ENCODE data around the gene CELF5.
"Not testable (repeated sequence)": the region's sequence is repeated elsewhere in the genome, so short reads cannot be mapped to it uniquely, and the experiment has no call there.

Gene CELF5

DNA sequence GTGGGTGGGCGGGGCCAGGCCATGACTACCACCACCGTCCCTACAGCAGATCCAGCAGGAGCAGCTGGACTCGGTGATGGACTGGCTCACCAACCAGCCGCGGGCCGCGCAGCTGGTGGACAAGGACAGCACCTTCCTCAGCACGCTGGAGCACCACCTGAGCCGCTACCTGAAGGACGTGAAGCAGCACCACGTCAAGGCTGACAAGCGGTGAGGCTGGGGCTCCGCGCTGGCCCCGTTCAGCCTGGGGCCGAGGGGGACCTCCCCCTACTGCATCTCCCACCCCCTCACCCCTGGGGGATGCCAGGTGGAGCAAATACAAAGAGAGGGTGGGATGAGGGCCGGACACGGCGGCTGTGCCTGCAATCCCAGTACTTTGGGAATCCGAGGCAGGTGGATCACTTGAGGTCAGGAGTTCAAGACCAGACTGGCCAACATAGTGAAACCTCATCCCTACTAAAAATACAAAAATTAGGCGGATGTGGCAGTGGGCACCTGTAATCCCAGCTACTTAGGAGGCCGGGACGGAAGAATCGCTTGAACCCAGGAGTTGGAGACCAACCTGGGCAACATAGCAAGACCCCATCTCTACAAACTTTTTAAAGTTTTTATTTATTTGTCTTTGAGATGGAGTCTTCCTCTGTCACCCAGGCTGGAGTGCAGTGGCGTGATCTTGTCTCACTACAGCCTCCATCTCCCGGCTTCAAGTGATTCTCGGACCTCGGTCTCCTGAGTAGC lies 18.1 kb upstream of the CELF5 start:
- DNase-seq (ENCODE audit: insufficient read length, low spot score) = no peak
- FAIRE-seq = no peak

DNA sequence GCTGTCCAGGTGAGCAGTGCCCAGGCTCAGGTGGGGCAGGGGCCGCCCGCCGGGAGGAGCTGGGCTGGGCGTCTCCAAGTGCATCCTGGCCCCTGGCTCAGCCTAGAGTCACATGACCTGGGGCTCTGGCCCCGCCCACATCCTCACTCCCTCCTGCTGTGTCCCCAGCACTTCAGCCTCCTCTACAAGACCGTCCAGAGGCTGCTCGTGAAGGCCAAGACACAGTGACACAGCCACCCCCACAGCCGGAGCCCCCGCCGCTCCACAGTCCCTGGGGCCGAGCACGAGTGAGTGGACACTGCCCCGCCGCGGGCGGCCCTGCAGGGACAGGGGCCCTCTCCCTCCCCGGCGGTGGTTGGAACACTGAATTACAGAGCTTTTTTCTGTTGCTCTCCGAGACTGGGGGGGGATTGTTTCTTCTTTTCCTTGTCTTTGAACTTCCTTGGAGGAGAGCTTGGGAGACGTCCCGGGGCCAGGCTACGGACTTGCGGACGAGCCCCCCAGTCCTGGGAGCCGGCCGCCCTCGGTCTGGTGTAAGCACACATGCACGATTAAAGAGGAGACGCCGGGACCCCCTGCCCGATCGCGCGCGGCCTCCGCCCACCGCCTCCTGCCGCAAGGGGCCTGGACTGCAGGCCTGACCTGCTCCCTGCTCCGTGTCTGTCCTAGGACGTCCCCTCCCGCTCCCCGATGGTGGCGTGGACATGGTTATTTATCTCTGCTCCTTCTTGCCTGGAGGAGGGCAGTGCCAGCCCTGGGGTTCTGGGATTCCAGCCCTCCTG lies 16.8 kb upstream of the CELF5 start:
- FAIRE-seq = no peak

DNA sequence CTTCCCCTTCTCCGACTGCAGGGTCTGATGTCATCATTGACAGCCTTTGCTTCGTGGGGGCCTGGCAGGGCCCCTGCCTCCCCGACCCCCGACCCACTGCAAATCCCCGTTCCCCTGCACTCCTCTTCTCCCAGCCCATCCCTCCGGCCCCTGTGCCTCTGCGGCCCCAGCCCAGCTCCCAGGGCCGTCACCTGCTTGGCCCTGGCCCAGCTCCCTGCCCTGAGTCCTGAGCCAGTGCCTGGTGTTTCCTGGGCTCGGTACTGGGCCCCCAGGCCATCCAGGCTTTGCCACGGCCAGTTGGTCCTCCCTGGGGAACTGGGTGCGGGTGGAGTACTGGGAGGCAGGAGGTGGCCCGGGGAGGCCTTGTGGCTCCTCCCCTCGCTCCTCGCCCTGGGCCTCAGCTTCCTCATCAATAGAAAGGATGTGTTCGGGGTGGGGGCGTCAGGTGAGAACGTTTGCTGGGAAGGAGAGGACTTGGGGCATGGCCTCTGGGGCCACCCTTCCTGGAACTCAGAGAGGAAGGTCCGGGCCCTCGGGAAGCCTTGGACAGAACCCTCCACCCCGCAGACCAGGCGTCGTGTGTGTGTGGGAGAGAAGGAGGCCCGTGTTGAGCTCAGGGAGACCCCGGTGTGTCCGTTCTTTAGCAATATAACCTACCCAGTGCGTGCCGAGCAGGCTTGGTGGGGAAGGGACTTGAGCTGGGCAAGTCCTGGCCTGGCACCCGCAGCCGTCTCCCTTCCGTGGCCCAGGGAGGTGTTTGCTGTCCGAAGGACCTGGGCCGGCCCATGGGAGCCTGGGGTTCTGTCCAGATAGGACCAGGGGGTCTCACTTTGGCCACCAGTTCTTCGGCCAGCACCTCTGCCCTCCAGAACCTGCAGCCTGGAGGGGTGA lies 15.9 kb upstream of the CELF5 start:
- FAIRE-seq = no peak

More for the DNA sequence above, 16.8 kb upstream of the CELF5 start:
- no peak for DNase-seq (ENCODE audit: insufficient read length, low spot score)

DNA sequence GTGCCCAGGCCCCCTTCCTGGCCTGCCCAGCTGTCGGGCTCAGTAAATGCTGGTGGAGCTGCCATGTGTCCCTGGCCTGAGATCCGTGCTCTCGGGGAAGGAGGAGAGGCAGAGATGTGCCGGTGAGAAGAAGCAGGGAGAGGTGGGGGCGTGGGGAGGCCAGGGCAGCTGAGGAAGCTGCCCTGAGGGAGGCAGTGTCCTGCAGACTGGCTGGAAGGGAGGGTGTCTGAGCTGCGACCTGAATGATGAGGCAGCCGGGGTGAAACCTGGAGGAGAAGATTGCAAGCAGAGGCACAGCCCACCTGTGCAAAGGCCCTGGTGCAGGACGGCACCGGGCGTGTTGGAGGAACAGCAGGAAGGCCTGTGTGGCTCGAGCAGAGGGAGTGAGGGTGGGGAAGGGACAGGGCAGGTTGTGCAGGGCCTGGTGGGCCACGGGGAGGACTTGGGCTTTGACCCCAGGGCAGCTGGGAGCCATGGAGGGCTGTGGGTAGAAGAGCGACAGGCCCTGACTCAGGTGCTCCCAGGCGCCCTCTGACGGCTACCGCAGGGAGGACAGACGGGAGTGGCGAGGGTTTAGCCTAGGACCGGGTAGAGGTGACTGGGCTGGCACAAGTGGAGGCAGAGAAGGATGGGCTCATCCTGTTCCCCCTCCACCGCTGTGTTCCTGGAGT lies 14.0 kb upstream of the CELF5 start:
- FAIRE-seq = no peak
- DNase-seq (ENCODE audit: insufficient read length, low spot score) = peak; percentile 35

More for the DNA sequence above, 15.9 kb upstream of the CELF5 start:
- no peak for DNase-seq (ENCODE audit: insufficient read length, low spot score)

DNA sequence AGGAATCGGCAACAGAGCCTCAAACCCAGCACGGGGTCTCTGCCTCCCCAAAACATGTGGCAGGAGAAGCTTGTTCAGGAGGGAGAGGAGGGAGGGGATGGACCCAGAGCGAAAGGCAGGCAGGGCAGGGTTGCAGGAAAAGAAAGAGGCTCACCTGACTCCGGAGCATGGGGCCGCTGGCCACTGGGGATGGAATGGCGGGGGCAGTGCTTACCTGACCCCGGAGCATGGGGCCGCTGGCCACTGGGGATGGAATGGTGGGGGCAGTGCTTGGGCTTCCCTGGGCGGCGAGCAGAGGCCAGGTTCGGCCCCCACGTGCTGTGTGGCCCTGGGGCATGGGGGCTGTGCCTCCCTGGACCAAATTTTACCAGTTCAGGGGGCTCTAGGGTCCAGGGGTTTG lies 13.3 kb upstream of the CELF5 start:
- no peak for DNase-seq (ENCODE audit: insufficient read length, low spot score)
- no peak for FAIRE-seq

DNA sequence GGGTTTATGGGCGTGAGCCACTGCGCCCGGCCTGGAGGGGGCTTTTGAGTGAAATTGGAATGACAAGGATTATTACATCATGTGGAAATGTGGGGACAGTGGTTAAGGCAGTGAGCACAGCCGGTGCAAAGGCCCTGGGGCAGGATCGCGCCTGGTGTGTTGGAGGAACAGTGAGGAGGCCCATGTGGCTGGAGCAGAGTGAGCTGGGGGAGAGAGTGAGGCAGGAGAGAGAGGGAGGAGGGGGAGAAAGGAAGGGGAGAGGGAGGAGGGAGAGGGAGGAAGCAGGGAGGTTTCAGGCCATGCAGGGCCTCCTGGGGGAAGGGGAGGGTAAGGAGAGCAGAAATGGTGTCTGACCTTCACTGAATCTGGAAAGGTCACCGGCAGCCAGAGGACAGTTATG lies 11.3 kb upstream of the CELF5 start:
- DNase-seq (ENCODE audit: insufficient read length, low spot score) (no peak), FAIRE-seq (no peak)

DNA sequence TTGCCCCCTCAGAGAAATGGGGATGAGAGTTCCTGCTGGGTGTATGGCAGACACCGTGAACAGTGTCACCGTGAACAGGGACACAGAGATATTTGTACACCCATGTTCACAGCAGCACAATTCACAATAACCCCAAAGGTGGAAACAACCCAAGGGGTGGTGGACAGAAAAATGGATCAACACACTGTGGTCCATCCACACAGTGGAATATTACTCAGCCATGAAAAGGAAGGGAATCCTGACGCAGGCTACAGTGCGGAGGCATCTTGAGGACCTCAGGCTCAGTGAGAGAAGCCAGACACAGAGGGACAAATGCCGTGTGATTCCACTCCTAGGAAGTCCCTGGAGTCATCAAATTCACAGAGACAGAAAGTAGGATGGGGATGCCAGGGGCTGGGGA lies 7.6 kb upstream of the CELF5 start:
- FAIRE-seq (no peak), DNase-seq (ENCODE audit: insufficient read length, low spot score) (no peak)

DNA sequence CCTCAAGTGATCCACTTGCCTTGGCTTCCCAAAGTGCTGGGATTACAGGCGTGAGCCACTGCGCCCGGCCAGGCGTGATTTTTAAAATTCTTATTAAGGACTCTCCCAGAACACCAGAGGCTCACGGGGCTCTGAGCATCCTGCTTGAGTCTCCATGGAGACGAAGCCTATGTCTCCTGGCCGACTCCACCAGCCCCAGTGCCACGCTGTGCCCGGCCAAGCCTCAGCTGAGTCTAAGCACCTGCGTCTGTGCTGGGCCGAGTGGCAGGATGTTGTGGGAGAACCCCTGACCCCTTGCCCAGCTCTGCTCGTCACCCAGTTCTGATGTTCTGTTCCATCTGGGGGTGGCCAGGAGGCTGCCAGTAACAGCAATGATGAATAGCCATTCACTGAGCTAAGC lies 3.9 kb upstream of the CELF5 start:
- no peak for FAIRE-seq
- DNase-seq (ENCODE audit: insufficient read length, low spot score) = no peak

DNA sequence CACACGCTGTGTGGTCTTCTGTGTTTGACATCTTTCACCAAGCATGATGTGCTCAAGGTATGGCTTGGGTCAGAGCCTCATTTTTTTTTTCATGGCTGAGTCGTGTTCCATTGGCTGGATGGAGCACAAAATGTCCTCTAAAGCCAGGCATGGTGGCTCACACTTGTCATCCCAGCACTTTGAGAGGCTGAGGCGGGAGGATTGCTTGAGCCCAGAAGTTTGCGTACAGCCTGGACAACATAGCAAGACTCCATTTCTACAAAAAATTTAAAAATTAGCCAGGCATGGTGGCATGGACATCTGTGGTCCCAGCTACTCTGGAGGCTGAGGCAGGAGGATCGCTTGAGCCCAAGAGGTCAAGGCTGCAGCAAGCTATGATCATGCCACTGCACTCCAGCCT lies 2.9 kb upstream of the CELF5 start:
- not testable (repeated sequence) for DNase-seq (ENCODE audit: insufficient read length, low spot score); FAIRE-seq

DNA sequence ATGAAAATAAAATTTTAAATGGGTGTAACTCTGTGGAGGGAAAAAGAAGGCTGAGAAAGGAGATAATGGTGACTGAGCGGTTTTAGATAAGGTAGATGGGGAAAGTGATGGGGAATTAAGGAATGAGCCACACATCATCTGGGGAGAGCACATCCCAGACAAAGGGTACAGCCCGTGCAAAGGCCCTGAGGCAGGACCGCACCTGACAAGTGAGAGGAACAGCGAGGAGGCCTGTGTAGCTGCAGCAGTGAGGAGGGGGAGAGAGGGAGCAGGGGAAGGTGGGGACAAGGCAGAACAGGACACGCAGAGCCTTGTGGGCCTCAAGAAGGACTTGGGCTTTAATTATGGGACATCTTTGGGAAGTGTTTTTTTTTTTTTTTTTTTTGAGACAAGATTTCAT lies 1.8 kb upstream of the CELF5 start:
- no peak for DNase-seq (ENCODE audit: insufficient read length, low spot score)
- no peak for FAIRE-seq

DNA sequence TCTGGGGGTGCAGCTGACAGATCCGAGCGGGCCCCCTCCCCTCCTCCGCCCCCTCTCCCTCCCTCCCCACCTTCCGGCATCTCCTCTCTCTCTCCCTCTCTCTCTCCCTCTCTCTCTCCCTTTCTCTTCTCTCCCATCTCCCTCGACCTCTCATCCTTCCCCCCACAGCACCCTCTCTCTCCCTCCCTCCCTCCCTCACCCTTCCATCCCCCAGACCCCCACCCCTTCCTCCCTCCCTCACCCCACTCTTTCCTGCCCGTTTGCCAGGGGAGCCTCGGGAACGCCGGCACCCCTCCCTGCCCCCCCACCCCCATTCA lies 666 bp downstream of the CELF5 start:
- no peak for FAIRE-seq

DNA sequence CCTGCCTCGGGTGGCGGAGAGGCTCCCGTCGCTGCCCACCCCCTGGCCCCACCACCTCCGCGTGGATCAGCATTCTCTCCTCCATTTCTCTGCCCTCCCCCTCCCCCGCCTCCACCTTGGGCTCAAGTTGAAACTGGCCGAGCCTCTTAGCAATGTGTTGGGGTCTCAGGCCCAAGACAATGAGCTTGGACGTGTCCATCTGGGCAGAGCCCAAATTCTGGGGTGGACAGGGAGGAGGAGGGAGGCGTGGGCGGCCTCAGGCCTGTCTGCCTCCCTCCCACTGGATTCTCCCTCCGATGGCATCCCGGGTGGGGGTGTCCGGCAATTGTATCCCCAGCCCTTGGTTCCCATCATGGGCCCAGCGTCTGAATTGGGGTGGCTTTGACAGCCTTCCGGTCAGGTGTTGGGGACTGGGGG lies 1.2 kb downstream of the CELF5 start:
- FAIRE-seq (no peak), DNase-seq (ENCODE audit: insufficient read length, low spot score) (no peak)

More for the DNA sequence above, 666 bp downstream of the CELF5 start:
- no peak for DNase-seq (ENCODE audit: insufficient read length, low spot score)

DNA sequence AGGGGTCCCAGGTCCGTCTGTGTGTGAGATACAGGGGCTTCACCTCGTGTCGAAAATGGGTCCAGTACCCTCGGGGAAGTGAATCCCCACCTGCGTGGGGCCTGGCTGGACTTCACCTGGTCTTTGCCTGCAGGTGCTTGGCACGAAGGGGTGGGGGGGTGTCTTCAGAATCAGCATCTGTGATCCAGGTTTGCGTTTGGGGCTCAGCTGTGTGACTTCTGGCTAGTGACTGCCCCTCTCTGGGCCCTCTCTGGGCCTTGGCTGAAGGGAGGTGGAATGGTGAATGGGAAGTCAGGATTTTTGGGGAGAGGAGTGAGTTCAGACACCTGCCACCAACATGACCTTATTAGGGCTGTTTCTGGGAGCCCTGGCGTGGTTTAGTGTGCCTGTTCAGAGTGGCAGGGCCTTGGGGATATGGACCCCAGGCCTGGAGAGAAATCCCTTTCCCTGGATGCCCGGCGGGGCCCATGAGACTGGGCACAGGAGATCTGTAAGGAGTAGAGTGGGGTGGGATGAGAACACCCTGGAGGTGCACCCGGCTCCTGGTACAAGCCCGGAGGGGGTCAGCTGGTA lies 2.7 kb downstream of the CELF5 start:
- DNase-seq (ENCODE audit: insufficient read length, low spot score) = no peak
- FAIRE-seq = no peak

DNA sequence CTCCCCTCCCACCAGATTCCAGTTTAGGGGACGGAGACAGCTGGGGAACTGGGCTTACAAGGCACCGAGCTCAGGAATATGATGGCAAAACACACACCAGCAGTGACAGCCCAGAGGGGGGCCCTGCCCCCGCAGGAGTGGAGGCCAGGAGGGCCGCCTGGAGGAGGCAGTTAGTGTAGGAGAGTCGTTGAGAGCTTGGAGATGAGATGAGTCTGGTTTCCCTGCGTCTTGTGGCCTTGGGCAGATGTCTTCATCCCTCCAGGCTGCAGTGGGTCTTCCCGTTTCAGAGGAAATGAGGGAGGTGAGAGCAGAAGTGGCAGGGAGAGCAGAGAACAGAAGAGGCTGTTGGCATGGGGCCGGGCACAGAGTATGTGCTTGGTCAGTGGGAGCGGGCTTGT lies 4.9 kb downstream of the CELF5 start:
- FAIRE-seq (no peak), DNase-seq (ENCODE audit: insufficient read length, low spot score) (no peak)

DNA sequence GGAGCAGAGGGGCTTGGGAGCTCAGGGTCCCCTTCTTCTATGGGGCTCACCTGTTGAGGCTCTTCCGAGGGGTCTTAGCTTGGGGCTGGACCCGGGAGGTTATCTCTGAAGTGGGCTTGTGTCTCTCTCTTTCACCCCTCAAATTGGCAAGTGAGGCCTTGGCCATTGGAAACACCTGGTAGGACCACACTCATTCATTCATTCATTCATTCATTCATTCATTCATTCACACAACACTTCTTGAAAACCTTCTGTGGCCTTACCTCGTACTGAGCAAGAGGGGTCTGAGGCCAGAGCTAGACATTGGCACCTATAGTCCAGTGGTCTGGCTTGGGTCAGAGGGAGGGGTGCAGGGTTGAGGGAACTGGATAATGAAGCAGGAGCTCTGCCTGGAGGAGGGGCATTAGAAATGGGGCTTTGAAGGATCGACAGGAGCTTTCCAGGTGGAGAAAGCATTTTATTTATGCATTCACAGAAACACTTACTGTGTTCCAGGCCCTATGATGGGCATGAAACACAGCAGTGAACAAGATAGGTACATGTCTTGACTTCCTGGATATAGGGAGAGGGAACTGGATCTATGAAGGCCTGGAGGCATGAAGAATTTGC lies 5.5 kb downstream of the CELF5 start:
- FAIRE-seq = no peak
- no peak for DNase-seq (ENCODE audit: insufficient read length, low spot score)

DNA sequence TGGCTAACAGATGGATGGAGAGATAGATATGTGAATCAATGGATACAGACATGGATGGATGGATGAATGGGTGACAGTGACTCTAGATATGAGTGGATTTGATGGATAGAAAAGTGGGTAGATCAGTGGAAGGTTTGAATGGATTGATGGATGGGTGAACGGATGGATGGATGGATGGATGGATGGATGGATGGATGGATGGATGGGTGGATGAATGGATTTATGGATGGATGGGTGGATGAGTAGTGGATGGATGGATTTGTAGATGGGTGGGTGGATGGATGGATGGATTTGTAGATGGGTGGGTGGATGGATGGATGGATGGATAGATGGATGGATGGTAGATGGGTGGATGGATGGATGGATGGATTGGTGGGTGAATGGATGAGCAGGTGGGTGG lies 6.8 kb downstream of the CELF5 start:
- FAIRE-seq = peak; percentile 71

DNA sequence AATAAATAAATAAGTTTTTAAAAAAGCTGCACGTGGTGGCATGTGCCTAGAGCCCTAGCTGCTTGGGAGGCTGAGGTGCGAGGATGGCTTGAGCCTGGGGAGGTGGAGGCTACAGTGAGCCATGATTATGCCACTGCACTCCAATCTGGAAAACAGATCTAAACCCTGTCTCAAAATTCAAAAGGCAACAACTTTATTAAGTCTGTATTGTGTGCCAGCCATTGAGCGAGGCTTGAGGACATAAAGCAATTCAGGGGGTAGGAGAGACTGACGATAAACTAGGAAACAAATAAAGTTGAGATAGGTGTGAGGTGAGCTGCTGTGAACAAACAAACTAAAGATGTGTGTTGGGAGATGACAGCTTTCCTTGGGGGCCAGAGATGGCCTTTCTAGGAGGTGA lies 8.7 kb downstream of the CELF5 start:
- no peak for DNase-seq (ENCODE audit: insufficient read length, low spot score)
- no peak for FAIRE-seq

More for the DNA sequence above, 6.8 kb downstream of the CELF5 start:
- DNase-seq (ENCODE audit: insufficient read length, low spot score) = no peak

DNA sequence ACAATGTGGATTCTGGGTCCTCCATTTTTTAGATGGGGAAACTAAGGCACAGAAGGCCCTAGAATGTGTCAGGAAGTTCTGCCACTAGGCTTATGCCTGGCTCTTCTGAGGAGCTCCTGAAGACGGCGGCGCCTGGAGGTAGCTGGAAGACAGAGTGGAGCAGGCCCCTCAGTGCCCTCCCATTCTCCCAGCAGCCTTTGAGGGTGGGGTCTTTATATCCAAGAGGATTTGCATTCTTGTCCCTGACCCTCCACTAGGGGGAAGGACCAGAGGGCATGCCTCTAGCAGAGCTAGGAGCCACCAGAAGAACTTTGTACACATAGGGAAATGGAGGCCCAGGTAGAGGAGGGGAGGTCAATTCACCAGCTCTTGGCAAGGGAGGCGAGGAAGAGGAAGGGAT lies 9.4 kb downstream of the CELF5 start:
- no peak for DNase-seq (ENCODE audit: insufficient read length, low spot score)
- FAIRE-seq = no peak

DNA sequence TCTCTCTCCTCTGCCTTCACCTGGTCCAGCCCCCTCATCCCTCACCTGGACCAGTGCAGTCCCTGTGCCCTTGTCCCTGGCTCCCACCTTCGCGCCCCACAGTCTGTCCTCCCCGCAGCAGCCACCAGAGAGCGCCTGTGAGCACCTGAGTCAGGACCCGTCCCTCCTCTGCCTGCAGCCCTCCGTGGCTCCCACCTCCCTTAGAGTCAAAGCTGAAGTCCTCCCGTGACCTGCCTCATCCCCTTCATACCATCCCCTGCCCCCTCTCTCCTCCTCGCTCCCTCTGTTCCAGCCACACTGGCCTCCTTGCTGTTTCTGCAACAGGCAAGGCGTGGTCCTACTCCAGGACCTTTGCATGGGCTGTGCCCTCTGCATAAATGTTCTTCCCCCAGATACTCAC lies 10.3 kb downstream of the CELF5 start:
- DNase-seq (ENCODE audit: insufficient read length, low spot score) (no peak), FAIRE-seq (no peak)

DNA sequence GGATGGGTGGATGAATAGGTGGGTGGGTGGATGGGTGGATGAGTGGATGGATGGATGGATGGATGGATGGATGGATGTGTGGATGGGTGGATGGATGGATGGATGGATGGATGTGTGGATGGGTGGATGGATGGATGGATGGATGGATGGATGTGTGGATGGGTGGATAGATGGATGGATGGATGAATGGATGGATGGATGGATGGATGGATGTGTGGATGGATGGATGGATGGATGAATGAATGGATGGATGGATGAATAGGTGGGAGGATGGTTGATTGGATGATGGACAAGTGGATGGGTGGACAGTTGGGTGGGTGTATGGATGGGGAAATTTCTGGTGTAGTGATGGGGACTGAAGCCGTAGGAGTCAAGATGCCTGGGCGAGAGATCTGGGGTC lies 11.1 kb downstream of the CELF5 start:
- not testable (repeated sequence) for DNase-seq (ENCODE audit: insufficient read length, low spot score); FAIRE-seq
